ENCODE results near the gene TNFSF9.
A peak's percentile ranks its signal among the peaks of the same experiment; 100 is the strongest.

Gene TNFSF9

GRCh38 chr19:6528544-6529121 is 2.2 kb upstream of the TNFSF9 start:
- H3K36me3 ChIP-seq (replicated peaks; ENCODE audit: low read depth, low read length): peaks cover 21% of the 10 kb centered on the region
- H3K79me2 ChIP-seq (ENCODE audit: low read length): peaks cover 37% of the 10 kb centered on the region
- TF ChIP-seq CTCF (IDR thresholded peaks at IDR 0.05; ENCODE audit: low read depth, low read length) (no peak), EZH2phosphoT487 (IDR thresholded peaks at IDR 0.05; ENCODE audit: low read depth) (no peak)
- H2AFZ ChIP-seq (ENCODE audit: low read depth, low read length): no peak overlapping the region
- peaks cover 45% of the 10 kb centered on the region for H3K4me1 ChIP-seq (ENCODE audit: low read length)
- no peaks in the 10 kb centered on the region for H3K9me3 ChIP-seq (ENCODE audit: insufficient read depth, low read length)
- H3K9ac ChIP-seq (ENCODE audit: low read length): peak overlapping the region; percentile 99
- H3K4me3 ChIP-seq (ENCODE audit: low read length): peak overlapping the region; percentile 99
- H3K27ac ChIP-seq (ENCODE audit: low read length): peak overlapping the region; percentile 96
- H3K27me3 ChIP-seq (ENCODE audit: low read depth, low read length): no peaks in the 10 kb centered on the region
- peaks cover 21% of the 10 kb centered on the region for H4K20me1 ChIP-seq (ENCODE audit: insufficient read depth, low read length)
- H3K4me2 ChIP-seq (ENCODE audit: low read length): peak overlapping the region; percentile 97

- Histone ChIP-seq H3K79me2 (ENCODE audit: low read length) (peaks cover 43% of the 10 kb centered on the region), H3K36me3 (replicated peaks; ENCODE audit: low read depth, low read length) (peaks cover 27% of the 10 kb centered on the region), H3K27ac (ENCODE audit: low read length) (peak overlapping the region; percentile 96), H4K20me1 (ENCODE audit: insufficient read depth, low read length) (peaks cover 27% of the 10 kb centered on the region), H3K4me3 (ENCODE audit: low read length) (peak overlapping the region; percentile 99), H3K9ac (ENCODE audit: low read length) (peak overlapping the region; percentile 99), H3K9me3 (ENCODE audit: insufficient read depth, low read length) (no peaks in the 10 kb centered on the region), H2AFZ (ENCODE audit: low read depth, low read length) (no peak overlapping the region), H3K4me1 (ENCODE audit: low read length) (peaks cover 49% of the 10 kb centered on the region), H3K4me2 (ENCODE audit: low read length) (peak overlapping the region; percentile 97), H3K27me3 (ENCODE audit: low read depth, low read length) (no peaks in the 10 kb centered on the region)
- TF ChIP-seq CTCF (IDR thresholded peaks at IDR 0.05; ENCODE audit: low read depth, low read length) (no peak), EZH2phosphoT487 (IDR thresholded peaks at IDR 0.05; ENCODE audit: low read depth) (no peak)
These were observed 1.5 kb upstream of the TNFSF9 start for GRCh38 chr19:6529351-6529750.

DNA sequence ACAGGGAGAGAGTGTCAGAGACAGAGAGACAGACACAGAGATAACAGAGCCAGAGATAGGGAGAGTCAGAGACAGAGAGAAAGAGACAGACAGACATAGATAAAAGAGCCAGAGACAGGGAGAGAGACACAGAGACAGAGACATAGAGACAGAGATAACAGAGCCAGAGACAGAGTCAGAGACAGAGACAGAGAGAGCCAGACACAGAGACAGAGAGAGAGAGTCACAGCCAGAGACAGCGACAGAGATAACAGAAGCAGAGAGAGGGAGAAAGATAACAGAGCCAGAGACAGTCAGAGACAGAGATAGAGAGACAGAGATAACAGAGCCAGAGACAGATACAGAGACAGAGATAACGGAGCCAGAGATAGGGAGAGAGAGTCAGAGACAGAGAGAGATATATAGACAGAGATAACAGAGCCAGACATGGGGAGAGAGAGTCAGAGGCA is 865 bp upstream of the TNFSF9 start:
- H3K27ac ChIP-seq (ENCODE audit: low read length): peak overlapping the region; percentile 96
- H4K20me1 ChIP-seq (ENCODE audit: insufficient read depth, low read length): peaks cover 33% of the 10 kb centered on the region
- H3K9ac ChIP-seq (ENCODE audit: low read length): peak overlapping the region; percentile 99
- H3K27me3 ChIP-seq (ENCODE audit: low read depth, low read length): no peaks in the 10 kb centered on the region
- no peaks in the 10 kb centered on the region for H3K9me3 ChIP-seq (ENCODE audit: insufficient read depth, low read length)
- peak overlapping the region; percentile 99 for H3K4me3 ChIP-seq (ENCODE audit: low read length)
- peaks cover 55% of the 10 kb centered on the region for H3K4me1 ChIP-seq (ENCODE audit: low read length)
- H3K36me3 ChIP-seq (replicated peaks; ENCODE audit: low read depth, low read length): peaks cover 33% of the 10 kb centered on the region
- TF ChIP-seq EZH2phosphoT487 (IDR thresholded peaks at IDR 0.05; ENCODE audit: low read depth) (no peak), CTCF (IDR thresholded peaks at IDR 0.05; ENCODE audit: low read depth, low read length) (no peak)
- peak overlapping the region; percentile 97 for H3K4me2 ChIP-seq (ENCODE audit: low read length)
- no peak overlapping the region for H2AFZ ChIP-seq (ENCODE audit: low read depth, low read length)
- peaks cover 49% of the 10 kb centered on the region for H3K79me2 ChIP-seq (ENCODE audit: low read length)

DNA sequence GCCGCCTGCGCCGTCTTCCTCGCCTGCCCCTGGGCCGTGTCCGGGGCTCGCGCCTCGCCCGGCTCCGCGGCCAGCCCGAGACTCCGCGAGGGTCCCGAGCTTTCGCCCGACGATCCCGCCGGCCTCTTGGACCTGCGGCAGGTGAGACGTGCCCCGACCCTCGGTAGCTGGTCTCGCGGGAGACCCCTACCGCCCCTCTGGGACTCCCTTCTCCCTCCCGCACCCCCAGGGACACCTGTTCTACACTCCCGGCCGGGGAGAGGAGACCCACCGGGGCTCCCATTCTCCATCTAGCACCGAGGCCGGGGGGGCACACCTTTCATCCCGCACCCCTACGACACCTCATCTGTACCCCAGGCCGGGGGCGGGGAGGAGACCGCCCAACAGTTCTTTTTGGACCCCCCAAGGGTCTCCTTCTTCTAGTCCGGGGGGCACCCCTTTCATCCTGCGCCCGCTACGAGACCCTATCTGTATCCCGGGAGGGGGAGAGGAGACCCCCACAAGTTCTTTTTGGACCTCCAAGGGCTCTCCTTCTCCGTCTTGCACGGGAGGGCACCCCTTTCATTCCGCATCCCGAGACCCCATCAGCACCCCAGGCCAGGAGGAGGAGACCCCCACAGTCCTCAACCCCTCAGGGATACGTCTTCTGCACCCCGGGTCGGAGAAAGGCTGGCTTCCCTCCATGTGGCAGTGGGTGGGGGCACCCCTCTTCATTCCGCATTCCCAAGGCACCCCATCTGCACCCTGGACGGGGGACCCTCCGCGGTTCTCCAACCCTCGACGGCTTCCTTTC is 533 bp downstream of the TNFSF9 start:
- Histone ChIP-seq H3K4me1 (ENCODE audit: low read length) (peaks cover 66% of the 10 kb centered on the region), H3K4me3 (ENCODE audit: low read length) (peak overlapping the region; percentile 99), H3K27me3 (ENCODE audit: low read depth, low read length) (no peaks in the 10 kb centered on the region), H2AFZ (ENCODE audit: low read depth, low read length) (no peak overlapping the region), H3K27ac (ENCODE audit: low read length) (peak overlapping the region; percentile 96), H4K20me1 (ENCODE audit: insufficient read depth, low read length) (peaks cover 44% of the 10 kb centered on the region), H3K4me2 (ENCODE audit: low read length) (peak overlapping the region; percentile 97), H3K79me2 (ENCODE audit: low read length) (peaks cover 58% of the 10 kb centered on the region), H3K9me3 (ENCODE audit: insufficient read depth, low read length) (no peaks in the 10 kb centered on the region), H3K36me3 (replicated peaks; ENCODE audit: low read depth, low read length) (peaks cover 45% of the 10 kb centered on the region), H3K9ac (ENCODE audit: low read length) (peak overlapping the region; percentile 99)
- TF ChIP-seq EZH2phosphoT487 (IDR thresholded peaks at IDR 0.05; ENCODE audit: low read depth): no peak
- no peak for TF ChIP-seq CTCF (IDR thresholded peaks at IDR 0.05; ENCODE audit: low read depth, low read length)
